ENCODE results near the gene ZNF695.

- TF ChIP-seq FOXM1 (IDR thresholded peaks at IDR 0.05; ENCODE audit: borderline replicate concordance, low read depth), result no peak
- no peak for TF ChIP-seq CEBPB (IDR thresholded peaks at IDR 0.05)
- TF ChIP-seq MAX (IDR thresholded peaks at IDR 0.05), result no peak
- no peak for TF ChIP-seq YY1 (IDR thresholded peaks at IDR 0.05; ENCODE audit: low read depth)
- no peak for TF ChIP-seq EGR1 (IDR thresholded peaks at IDR 0.05)
- no peak for TF ChIP-seq TAF1 (IDR thresholded peaks at IDR 0.05; ENCODE audit: low read depth)
- TF ChIP-seq REST (IDR thresholded peaks at IDR 0.05; ENCODE audit: low read depth), result no peak
- TF ChIP-seq TEAD4 (IDR thresholded peaks at IDR 0.05), result no peak
- no peak for TF ChIP-seq EP300 (IDR thresholded peaks at IDR 0.05; ENCODE audit: borderline replicate concordance)
- no peak for TF ChIP-seq RAD21 (IDR thresholded peaks at IDR 0.05; ENCODE audit: low read depth)
- TF ChIP-seq NFIC (IDR thresholded peaks at IDR 0.05), result no peak
- TF ChIP-seq USF1 (IDR thresholded peaks at IDR 0.05), result no peak
- TF ChIP-seq CREB1 (IDR thresholded peaks at IDR 0.05; ENCODE audit: low read depth), result no peak
Observed at GRCh38 chr1:247056071-247056470, 48.2 kb upstream of the ZNF695 start.

All from Ishikawa (cell line).